ENCODE data around the gene ZBTB20. TPM values are rescaled to one million over a fixed set of nuclear protein-coding genes. Genes with fewer than 3 reads are reported as not detected.
A peak's percentile ranks its signal among the peaks of the same experiment; 100 is the strongest.

The ZBTB20 gene
- polyA plus RNA-seq, 1 donor, result 1.1 TPM

DNA sequence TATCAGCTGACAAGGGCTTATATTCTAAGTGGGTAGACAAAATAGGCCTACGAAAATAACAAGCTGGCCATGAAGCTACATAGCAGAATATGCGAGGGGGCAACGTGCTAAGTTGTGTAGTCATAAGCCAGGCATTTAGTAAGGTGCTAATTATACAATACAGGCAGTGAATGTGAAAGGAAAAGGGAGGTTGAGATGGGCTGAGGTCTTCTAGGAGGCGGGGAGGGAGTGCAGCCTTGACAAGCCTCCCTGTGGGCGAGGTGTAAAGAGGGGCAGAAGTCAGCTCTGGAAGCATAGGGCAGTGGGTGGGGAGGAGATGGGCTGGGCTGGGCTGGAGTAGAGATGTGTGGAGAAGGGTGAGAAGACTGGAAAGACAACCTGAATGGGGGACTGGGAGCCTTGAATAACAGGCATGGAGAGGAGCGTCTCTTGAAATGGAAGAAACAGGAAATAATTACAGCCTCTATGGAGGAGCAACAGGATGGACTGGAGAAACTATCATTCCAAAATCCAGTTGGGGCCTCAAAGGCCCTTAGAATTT, 852.1 kb downstream of the ZBTB20 start:
- DNase-seq, result no peak
- Histone ChIP-seq H3K27ac (ENCODE audit: low read length) (no peak overlapping the region), H3K36me3 (ENCODE audit: control insufficient read depth, insufficient read depth, low read length) (no peaks in the 10 kb centered on the region), H3K4me3 (ENCODE audit: low read length) (no peak overlapping the region), H3K27me3 (ENCODE audit: control insufficient read depth, insufficient read depth, low read length) (peaks cover 6% of the 10 kb centered on the region), H3K4me1 (ENCODE audit: control insufficient read depth, insufficient read depth, low read length) (no peaks in the 10 kb centered on the region), H3K9me3 (ENCODE audit: control insufficient read depth, low read depth, low read length) (no peaks in the 10 kb centered on the region)
- WGBS (ENCODE audit: insufficient coverage, low lambda C conversion rate), result no CpG with 5 or more reads among the region's 6 CpGs

GRCh38 chr3:114293838-114294535, 853.1 kb downstream of the ZBTB20 start, which contains the start of gene TIGIT:
Gene TIGIT, plus strand, starts transcription at chr3:114294028. Its CDS starts 34 bp downstream, at chr3:114294062.
- H3K36me3 ChIP-seq (ENCODE audit: control insufficient read depth, insufficient read depth, low read length), result no peaks in the 10 kb centered on the region
- H3K27ac ChIP-seq (ENCODE audit: low read length), result no peak within 1 kb of the TSS
- H3K27me3 ChIP-seq (ENCODE audit: control insufficient read depth, insufficient read depth, low read length), result peaks cover 6% of the 10 kb centered on the region
- WGBS (ENCODE audit: insufficient coverage, low lambda C conversion rate), result 100% methylated on average over 1 of the region's 7 CpGs
- DNase-seq, result no peak
- H3K4me1 ChIP-seq (ENCODE audit: control insufficient read depth, insufficient read depth, low read length), result no peaks in the 10 kb centered on the region
- H3K4me3 ChIP-seq (ENCODE audit: low read length), result no peak within 1 kb of the TSS
- no peaks in the 10 kb centered on the region for H3K9me3 ChIP-seq (ENCODE audit: control insufficient read depth, low read depth, low read length)

- Histone ChIP-seq H3K4me3 (ENCODE audit: low read length) (no peak overlapping the region), H3K27ac (ENCODE audit: low read length) (no peak overlapping the region), H3K4me1 (ENCODE audit: control insufficient read depth, insufficient read depth, low read length) (no peaks in the 10 kb centered on the region), H3K36me3 (ENCODE audit: control insufficient read depth, insufficient read depth, low read length) (no peaks in the 10 kb centered on the region), H3K9me3 (ENCODE audit: control insufficient read depth, low read depth, low read length) (no peaks in the 10 kb centered on the region), H3K27me3 (ENCODE audit: control insufficient read depth, insufficient read depth, low read length) (peaks cover 3% of the 10 kb centered on the region)
- DNase-seq, result peak; percentile 16 to 20
- WGBS (ENCODE audit: insufficient coverage, low lambda C conversion rate), result no CpG with 5 or more reads among the region's 23 CpGs
Measured at GRCh38 chr3:114290911-114291901, 855.9 kb downstream of the ZBTB20 start.

GRCh38 chr3:114286266-114286665, 860.8 kb downstream of the ZBTB20 start:
- no peak overlapping the region for H3K27ac ChIP-seq (ENCODE audit: low read length)
- no peaks in the 10 kb centered on the region for H3K4me1 ChIP-seq (ENCODE audit: control insufficient read depth, insufficient read depth, low read length)
- no peaks in the 10 kb centered on the region for H3K36me3 ChIP-seq (ENCODE audit: control insufficient read depth, insufficient read depth, low read length)
- no peak for DNase-seq
- H3K4me3 ChIP-seq (ENCODE audit: low read length), result no peak overlapping the region
- no CpG with 5 or more reads among the region's 2 CpGs for WGBS (ENCODE audit: insufficient coverage, low lambda C conversion rate)
- H3K27me3 ChIP-seq (ENCODE audit: control insufficient read depth, insufficient read depth, low read length), result no peaks in the 10 kb centered on the region
- H3K9me3 ChIP-seq (ENCODE audit: control insufficient read depth, low read depth, low read length), result no peaks in the 10 kb centered on the region

DNA sequence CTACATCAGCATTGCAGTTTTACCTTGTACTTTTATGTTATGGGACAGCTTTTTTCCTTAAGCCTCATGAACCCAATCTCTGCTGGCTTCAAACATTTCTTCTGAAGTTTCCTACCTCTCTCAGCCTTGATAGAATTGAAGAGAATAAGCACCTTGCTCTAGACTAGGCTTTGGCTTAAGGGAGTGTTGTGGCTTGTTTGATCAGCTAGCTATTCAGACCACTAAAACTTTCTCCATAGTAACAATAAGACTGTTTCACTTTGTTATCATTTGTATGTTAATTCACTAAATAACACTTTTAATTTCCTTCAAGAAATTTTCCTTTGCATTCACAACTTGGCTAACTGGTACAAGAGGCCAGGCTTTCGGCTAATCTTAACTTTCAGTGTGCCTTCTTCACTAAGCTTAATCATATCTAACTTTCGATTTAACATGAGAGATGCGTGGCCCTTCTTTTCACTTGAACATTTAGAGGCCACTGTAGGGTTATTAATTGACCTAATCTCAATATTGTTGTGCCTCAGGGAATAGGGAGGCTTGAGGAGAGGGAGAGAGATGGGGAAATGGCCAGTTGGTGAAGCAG, 861.3 kb downstream of the ZBTB20 start:
- H3K27me3 ChIP-seq (ENCODE audit: control insufficient read depth, insufficient read depth, low read length), result no peaks in the 10 kb centered on the region
- no peaks in the 10 kb centered on the region for H3K36me3 ChIP-seq (ENCODE audit: control insufficient read depth, insufficient read depth, low read length)
- no peak for DNase-seq
- no peaks in the 10 kb centered on the region for H3K4me1 ChIP-seq (ENCODE audit: control insufficient read depth, insufficient read depth, low read length)
- no peaks in the 10 kb centered on the region for H3K9me3 ChIP-seq (ENCODE audit: control insufficient read depth, low read depth, low read length)
- H3K27ac ChIP-seq (ENCODE audit: low read length), result no peak overlapping the region
- H3K4me3 ChIP-seq (ENCODE audit: low read length), result no peak overlapping the region
- WGBS (ENCODE audit: insufficient coverage, low lambda C conversion rate), result 100% methylated on average over 1 of the region's 3 CpGs

DNA sequence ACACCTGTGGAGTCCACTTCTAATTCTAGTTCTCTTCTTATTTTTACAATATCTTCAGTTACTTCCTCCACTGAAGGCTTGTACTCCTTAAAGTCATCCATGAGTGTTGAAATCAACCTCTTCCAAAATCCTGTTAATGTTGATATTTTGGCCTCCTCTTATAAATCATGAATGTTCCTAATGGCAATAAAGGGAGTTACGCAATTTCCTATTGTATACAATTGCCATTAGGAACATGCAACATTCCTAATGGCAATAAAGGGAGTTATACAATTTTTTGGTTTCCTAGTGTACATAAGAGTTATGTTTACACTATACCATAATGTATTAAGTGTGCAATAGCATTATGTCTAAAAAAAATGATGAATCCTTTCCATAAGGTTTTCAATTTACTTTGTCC, 862.4 kb downstream of the ZBTB20 start:
- DNase-seq, result no peak
- Histone ChIP-seq H3K4me1 (ENCODE audit: control insufficient read depth, insufficient read depth, low read length) (no peaks in the 10 kb centered on the region), H3K9me3 (ENCODE audit: control insufficient read depth, low read depth, low read length) (no peaks in the 10 kb centered on the region), H3K36me3 (ENCODE audit: control insufficient read depth, insufficient read depth, low read length) (no peaks in the 10 kb centered on the region), H3K4me3 (ENCODE audit: low read length) (no peak overlapping the region), H3K27me3 (ENCODE audit: control insufficient read depth, insufficient read depth, low read length) (no peaks in the 10 kb centered on the region), H3K27ac (ENCODE audit: low read length) (no peak overlapping the region)
- WGBS (ENCODE audit: insufficient coverage, low lambda C conversion rate), result 100% methylated on average over 1 of the region's 1 CpG
